Umbilical cord (tissue), 2 donors: Measurements from ENCODE around the gene AMPH. TPM values are rescaled to one million over a fixed set of nuclear protein-coding genes. Genes with fewer than 3 reads are reported as not detected.
"Not testable (repeated sequence)": the region's sequence is repeated elsewhere in the genome, so short reads cannot be mapped to it uniquely, and the experiment has no call there.

Experiments
- DNase-seq: peaks from one replicate; pipeline ENCODE4 v3.0.0-alpha.2; 2015; ENCODE audit warnings: low spot score
- total RNA-seq: library from RNA; depleted of rRNA; stranded (reverse); fragments of >200 nt; gene quantifications from one replicate; pipeline ENCODE4 v1.2.3, GENCODE V29; 2014; ENCODE audit warnings: low replicate concordance; ENCODE audit not compliant: insufficient read depth

The AMPH gene
- total RNA-seq, 1 donor from 2014 or later: 2.4 TPM

DNA sequence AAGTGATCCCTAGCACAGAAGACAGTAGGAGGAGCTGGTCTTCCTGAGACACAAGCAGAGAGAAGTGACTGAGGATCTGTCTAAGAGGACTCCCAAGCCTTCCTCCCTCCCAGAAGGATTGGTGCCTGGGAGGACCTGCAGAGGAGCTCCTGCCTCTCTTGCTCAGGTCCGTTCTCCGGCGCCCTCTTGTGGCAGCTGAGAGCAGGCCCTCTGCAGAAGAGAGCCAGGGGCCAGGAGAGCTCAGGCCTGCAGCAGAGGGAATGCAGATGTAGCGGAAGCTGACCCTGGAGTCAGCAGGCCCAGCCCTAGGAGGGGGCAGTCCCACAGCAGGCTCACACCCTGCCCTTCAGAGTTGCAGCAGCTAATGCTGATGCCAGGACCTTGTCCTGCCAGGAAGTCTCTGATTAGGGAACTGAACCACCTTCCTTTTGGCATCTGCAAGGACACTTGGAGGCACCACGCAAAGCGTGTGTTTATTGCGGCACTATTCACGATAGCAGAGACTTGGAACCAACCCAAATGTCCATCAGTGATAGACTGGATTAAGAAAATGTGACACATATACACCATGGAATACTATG, 276.8 kb downstream of the AMPH start:
- peak; percentile 25 for DNase-seq

DNA sequence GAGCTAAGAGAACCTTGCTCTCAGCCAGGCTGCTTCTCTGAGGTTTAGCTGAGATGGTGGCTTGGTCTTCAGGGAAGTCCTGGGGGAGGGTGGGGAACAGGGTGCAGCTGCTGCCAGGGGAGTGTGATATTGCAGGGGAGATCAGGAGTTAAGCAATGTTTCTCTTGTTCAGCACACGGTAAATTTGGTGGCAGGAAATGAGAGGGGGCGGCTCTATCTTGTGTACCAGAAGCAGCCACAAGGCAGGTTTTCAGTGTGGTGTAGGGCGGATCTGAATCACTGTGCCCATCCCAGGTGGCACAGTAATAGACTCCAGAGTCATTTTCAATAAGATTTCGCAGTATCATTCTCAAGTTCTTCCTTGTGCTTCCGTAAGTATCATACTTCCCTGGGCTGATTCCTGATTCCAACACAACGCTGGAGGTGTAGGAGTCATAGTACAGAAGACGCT, 277.7 kb downstream of the AMPH start:
- not testable (repeated sequence) for DNase-seq

DNA sequence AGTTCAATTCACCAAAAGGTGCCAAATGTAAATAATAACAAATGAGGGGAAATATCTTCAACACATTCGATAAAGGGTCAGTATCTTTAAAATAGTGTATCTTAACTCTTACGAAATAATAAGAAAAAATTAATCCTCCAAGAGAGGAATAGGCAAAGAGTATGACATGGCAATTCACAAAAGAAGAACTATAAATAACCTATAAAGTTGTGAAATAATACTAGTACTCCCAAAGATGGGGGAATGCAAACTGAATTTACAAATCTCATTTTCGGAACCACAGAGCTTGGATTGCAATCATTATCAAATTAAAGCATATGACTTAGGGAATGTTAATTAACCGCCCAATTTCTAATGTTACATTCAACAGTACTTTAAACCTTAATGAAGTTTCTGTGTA, 279.6 kb downstream of the AMPH start:
- no peak for DNase-seq

DNA sequence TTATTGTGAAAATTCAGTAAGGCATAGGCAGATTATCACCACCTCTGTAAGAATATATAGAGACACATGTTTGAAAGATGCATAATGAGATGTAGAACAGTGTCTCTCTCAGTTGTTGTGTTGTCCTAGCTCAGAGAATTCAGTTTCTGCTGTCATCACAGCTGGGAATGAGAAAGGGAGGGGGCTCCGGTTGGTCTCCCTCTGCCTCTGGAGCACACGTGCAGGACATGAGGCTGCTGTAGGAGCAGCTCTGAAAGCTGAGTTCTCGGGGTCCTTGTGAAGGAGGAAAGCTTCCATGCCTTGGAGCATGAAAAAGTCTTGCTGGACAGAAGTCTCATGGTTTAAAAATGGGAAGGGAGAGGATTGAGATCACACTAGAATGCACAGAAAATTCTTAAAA, 280.4 kb downstream of the AMPH start:
- not testable (repeated sequence) for DNase-seq

DNA sequence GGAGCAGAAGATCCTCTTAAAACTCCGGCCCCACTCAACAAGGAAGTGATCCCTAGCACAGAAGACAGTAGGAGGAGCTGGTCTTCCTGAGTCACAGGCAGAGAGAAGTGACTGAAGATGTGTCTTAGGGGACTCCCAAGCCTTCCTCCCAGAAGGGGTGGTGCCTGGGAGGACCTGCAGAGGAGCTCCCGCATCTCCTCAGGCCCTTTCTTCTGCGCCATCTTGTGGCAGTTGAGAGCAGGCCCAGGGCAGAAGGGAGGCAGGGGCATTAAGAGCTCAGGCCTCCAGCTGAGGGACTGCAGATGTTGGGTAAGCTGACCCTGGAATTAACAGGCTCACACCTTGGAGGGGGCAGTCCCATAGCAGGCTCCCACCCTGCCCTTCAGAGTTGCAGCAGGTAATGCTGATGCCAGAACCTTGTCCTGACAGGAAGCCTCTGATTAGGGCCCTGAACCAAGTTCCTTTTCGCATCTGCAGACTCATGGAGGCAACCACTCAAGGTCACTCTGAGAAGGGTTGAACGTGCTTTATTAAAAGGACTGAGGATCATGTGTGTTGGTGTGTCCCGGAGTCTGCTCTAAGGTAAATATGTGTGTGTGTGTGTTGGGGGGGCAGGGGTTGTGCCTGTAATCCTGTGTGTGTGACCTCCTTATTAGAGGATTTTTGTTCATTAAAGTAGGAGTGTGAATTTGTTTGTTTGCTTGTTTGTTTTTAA, 281.1 kb downstream of the AMPH start:
- DNase-seq: not testable (repeated sequence)

DNA sequence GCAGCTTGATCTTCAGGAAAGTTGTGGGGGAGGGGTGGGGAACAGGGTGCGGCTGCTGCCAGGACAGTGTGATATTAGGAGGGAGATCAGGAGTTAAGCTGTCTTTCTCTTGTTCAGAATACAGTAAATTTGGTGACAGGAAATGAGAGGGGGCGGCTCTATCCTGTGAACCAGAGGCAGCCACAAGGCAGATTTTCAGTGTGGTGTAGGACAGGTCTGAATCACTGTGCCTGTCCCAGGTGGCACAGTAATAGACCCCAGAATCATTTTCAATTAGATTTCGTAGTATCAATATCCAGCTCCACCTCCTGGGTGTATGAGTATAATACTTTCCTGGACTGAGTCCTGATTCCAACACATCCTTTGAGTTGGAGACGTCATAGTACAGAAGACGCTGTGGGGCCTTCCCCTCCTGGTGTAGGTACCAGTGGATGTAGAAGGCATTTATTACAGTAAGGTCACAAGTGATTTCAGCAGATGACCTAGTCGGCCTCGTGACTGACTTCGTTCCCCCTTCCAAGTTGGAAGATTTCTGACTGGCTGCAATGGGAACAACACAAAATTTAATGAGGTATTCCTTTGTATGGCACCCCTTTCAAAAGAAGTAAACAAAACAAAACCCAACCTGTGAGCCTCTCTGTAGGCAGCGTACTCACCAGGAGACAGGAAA, 281.9 kb downstream of the AMPH start:
- not testable (repeated sequence) for DNase-seq

DNA sequence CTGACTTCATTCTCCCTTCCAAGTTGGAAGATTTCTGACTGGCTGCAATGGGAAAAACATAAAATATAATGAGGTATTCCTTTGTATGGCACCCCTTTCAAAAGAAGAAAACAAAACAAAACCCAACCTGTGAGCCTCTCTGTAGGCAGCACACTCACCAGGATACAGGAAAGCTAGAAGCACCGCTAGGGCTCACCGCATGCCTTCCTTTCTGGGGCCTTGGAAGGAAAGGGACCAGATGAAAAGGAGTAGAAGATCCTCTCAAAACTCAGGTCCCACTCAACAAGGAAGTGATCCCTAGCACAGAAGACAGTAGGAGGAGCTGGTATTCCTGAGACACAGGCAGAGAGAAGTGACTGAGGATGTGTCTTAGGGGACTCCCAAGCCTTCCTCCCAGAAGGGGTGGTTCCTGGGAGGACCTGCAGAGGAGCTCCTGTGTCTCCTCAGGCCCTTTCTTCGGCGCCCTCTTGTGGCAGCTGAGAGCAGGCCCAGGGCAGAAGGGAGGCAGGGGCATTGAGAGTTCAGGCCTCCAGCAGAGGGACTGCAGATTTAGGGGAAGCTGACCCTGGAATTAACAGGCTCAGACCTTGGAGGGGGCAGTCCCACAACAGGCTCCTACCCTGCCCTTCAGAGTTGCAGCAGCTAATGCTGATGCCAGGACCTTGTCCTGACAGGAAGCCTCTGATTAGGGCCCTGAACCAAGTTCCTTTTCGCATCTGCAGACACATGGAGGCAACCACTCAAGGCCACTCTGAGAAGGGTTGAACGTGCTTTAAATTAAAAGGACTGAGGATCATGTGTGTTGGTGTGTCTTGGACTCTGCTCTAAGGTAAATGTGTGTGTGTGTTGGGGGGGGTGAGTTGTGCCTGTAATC, 285.6 kb downstream of the AMPH start:
- DNase-seq: peak; percentile 25

DNA sequence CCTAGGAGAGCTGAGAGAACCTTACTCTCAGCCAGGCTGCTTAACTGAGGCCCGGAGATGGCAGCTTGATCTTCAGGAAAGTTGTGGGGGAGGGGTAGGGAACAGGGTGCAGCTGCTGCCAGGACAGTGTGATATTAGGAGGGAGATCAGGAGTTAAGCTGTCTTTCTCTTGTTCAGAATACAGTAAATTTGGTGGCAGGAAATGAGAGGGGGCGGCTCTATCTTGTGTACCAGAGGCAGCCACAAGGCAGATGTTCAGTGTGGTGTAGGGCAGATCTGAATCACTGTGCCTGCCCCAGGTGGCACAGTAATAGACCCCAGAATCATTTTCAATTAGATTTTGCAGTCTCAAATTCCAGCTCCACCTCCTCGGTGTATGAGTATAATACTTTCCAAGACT, 286.4 kb downstream of the AMPH start:
- not testable (repeated sequence) for DNase-seq

DNA sequence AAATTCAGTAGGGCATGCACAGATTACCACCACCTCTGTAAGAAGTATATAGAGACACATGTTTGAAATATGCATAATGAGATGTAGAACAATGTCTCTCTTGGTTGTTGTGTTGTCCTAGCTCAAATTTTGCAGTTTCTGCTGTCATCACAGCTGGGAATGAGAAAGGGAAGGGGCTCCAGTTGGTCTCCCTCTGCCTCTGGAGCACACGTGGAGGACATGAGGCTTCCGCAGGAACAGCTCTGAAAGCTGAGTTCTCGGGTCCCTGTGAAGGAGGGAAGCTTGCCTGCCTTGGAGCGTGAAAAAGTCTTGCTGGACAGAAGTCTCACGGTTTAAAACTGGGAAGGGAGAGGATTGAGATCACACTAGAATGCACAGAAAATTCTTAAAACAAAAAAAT, 289.0 kb downstream of the AMPH start:
- DNase-seq: not testable (repeated sequence)

DNA sequence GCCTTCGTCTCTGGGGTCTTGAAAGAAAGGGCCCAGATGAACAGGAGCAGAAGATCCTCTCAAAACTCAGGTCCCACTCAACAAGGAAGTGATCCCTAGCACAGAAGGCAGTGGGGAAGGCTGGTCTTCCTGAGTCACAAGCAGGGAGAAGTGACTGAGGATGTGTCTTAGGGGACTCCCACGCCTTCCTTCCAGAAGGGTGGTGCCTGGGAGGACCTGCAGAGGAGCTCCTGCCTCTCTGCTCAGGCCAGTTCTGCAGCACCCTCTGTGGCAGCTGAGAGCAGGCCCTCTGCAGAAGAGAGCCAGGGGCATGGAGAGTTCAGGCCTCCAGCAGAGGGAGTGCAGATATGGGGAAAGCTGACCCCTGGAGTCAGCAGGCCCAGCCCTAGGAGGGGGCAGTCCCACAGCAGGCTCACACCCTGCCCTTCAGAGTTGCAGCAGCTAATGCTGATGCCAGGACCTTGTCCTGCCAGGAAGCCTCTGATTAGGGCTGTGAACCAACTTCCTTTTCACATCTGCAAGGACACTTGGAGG, 289.9 kb downstream of the AMPH start:
- DNase-seq: peak; percentile 15

DNA sequence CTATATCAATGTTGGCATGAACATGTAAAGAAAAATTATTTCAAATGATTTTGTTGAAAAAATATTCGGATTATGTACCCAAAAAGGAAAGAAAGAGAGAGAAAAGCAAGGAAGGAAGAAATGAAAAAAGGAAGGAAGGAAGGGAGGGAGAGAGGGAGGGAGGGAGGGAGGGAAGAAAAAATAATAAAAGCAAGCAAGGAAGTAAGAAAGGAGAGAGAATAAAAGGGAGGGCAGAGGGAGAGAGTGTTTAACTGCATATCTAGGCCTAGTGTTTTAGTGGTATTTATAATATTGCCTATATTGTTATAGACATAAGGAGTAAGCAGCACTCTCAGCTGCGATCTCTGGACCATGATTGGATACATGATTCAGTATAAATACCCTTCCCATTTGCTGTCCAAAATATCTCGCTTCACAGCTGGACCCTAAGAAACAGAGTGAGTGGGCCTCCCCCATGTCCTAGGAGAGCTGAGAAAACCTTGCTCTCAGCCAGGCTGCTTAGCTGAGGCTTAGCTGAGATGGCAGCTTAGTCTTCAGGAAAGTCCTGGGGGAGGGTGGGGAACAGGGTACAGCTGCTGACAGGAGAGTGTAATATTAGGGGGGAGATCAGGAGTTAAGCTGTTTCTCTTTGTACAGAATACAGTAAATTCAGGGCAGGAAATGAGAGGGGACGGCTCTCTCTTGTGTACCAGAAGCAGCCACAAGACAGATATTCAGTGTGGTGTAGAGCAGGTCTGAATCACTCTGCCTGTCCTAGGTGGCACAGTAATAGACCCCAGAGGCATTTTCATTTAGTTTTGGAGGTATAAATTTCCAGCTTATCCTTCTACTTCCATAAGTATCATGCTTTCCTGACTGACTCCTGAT, 291.0 kb downstream of the AMPH start:
- peak; percentile 24 for DNase-seq

DNA sequence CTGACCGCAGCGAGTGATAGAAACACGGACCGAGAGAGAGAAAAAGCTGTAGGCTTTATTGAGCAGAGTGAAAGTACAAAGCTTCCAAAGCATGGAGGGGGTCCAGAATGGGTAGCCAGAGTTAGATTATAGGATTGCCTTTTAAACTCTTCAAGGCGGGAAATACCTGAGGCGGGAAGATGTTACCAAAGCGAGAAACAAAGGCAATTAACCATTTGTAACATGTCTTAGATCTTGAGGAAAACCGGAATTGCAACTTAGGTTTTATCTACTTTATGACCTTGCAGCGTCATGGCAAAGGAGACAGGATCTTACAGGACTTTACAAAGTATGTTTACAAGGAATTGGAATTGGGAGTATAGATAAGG, 295.0 kb downstream of the AMPH start:
- peak; percentile 11 for DNase-seq

DNA sequence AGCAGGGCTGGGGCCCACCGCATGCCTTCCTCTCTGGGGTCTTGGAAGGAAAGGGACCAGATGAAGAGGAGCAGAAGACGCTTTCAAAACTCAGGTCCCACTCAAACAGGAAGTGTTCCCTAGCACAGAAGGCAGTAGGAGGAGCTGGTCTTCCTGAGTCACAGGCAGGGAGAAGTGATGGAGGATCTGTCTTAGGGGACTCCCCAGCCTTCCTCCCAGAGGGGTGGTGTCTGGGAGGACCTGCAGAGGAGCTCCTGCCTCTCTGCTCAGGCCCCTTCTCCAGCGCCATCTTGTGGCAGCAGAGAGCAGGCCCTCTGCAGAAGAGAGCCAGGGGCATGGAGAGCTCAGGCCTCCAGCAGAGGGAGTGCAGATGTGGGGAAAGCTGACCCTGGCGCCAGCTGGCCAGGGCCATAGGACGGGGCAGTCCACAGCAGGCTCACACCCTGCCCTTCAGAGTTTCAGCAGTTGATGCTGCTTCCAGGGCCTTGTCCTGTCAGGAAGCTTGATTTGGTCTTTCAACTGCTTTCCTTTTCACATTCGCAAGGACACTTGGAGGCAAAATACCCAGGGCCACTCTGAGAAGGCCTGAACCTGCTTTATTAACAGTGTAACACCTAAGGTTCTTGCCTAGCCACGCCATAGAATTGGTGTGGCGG, 295.6 kb downstream of the AMPH start:
- DNase-seq: peak; percentile 92

DNA sequence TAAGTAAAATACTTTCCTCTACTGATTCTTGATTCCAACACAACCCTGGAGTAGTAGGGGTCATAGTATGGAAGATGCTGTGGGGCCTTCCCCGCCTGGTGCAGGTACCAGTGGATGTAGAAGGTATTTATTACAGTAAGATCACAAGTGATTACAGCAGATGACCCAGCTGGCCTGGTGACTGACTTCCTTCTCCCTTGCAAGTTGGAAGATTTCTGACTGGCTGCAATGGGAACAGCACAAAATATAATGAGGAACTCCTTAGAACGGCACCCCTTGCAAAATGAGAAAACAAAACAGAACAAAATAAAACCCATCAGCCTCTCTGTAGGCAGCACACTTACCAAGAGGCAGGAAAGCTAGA, 296.1 kb downstream of the AMPH start:
- DNase-seq: no peak

DNA sequence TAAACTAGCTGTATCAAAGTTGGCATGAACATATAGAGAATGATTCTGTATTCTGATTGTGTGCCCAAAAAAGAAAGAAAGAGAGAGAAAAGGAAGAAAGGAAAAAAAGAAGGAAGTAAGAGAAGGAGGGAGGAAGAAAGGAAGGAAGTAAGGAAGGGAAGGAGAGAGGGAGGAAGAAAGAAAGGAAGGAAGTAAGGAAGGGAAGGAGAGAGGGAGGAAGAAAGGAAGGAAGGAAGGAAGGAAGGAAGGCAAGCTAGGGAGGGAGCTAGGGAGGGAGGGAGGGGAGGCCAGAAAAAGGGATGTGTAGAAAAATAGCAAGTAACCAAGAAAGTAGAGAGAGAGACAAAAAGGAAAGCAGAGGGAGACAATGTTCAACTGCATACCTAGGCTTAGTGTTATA, 297.0 kb downstream of the AMPH start:
- DNase-seq: no peak
